SJCRH30 (cell line): ENCODE results near the gene ABCA7. TPM values are rescaled to one million over a fixed set of nuclear protein-coding genes. Genes with fewer than 3 reads are reported as not detected.

Experiments used
- DNase-seq, 2 experiments: peaks; one replicate each; pipeline ENCODE4 v3.0.0-alpha.2; 2015 to 2020
- H3K27ac ChIP-seq: fragments of 250-450 bp; sonication (Bioruptor Pico); 2 replicates; pipeline ENCODE4 v1.5.1; 2020; ENCODE audit warnings: mild to moderate bottlenecking, moderate library complexity
- H3K27me3 ChIP-seq: fragments of 250-450 bp; sonication (Bioruptor Pico); 2 replicates; pipeline ENCODE4 v1.5.1; 2020; ENCODE audit warnings: mild to moderate bottlenecking, moderate library complexity
- H3K36me3 ChIP-seq: fragments of 250-450 bp; sonication (Bioruptor Pico); 2 replicates; pipeline ENCODE4 v1.5.1; 2020; ENCODE audit warnings: mild to moderate bottlenecking, moderate library complexity
- H3K4me1 ChIP-seq: fragments of 250-450 bp; sonication (Bioruptor Pico); 2 replicates; pipeline ENCODE4 v1.5.1; 2020; ENCODE audit warnings: mild to moderate bottlenecking, moderate library complexity
- H3K4me3 ChIP-seq: fragments of 250-450 bp; sonication (Bioruptor Pico); 2 replicates; pipeline ENCODE4 v1.5.1; 2020; ENCODE audit warnings: mild to moderate bottlenecking, moderate library complexity
- H3K9me3 ChIP-seq: fragments of 250-450 bp; sonication (Bioruptor Pico); replicated peaks from 2 replicates; pipeline ENCODE4 v1.5.1; 2020; ENCODE audit warnings: mild to moderate bottlenecking, moderate library complexity
- total RNA-seq: library from RNA; depleted of rRNA; stranded (reverse); fragments of >200 nt; shearing (Covaris generic); gene quantifications from 2 replicates; pipeline ENCODE4 v1.2.3, GENCODE V29; 2014

Gene ABCA7
- total RNA-seq, 1 experiment from 2014 or later: 11.0 TPM

- Histone ChIP-seq H3K27ac (no peak overlapping the region), H3K4me1 (peaks cover 19% of the 10 kb centered on the region), H3K4me3 (no peak overlapping the region), H3K36me3 (peaks cover 26% of the 10 kb centered on the region), H3K9me3 (no peaks in the 10 kb centered on the region), H3K27me3 (no peaks in the 10 kb centered on the region)
- DNase-seq: no peak
These were observed 2.3 kb upstream of the ABCA7 start for GRCh38 chr19:1037621-1038064.

GRCh38 chr19:1038978-1039645, 795 bp upstream of the ABCA7 start:
- Histone ChIP-seq H3K4me1 (peaks cover 26% of the 10 kb centered on the region), H3K4me3 (no peak overlapping the region), H3K27ac (no peak overlapping the region), H3K27me3 (no peaks in the 10 kb centered on the region), H3K9me3 (no peaks in the 10 kb centered on the region), H3K36me3 (peaks cover 18% of the 10 kb centered on the region)
- no peak for DNase-seq

- H3K4me1 ChIP-seq: peaks cover 26% of the 10 kb centered on the region
- peak; percentile 97 to 98 for DNase-seq
These were observed 767 bp downstream of the ABCA7 start for GRCh38 chr19:1040476-1041271.

GRCh38 chr19:1041272-1041834, 1.4 kb downstream of the ABCA7 start:
- H3K27ac ChIP-seq: no peak overlapping the region

More at GRCh38 chr19:1040476-1041271, 767 bp downstream of the ABCA7 start:
- Histone ChIP-seq H3K27me3 (no peaks in the 10 kb centered on the region), H3K27ac (no peak overlapping the region), H3K36me3 (peaks cover 13% of the 10 kb centered on the region), H3K4me3 (peak overlapping the region; percentile 55), H3K9me3 (no peaks in the 10 kb centered on the region)

GRCh38 chr19:1041835-1042685, 2.2 kb downstream of the ABCA7 start:
- Histone ChIP-seq H3K9me3 (no peaks in the 10 kb centered on the region), H3K27me3 (no peaks in the 10 kb centered on the region), H3K4me3 (peak overlapping the region; percentile 35), H3K4me1 (peaks cover 26% of the 10 kb centered on the region), H3K36me3 (no peaks in the 10 kb centered on the region; the same call in 1 of the 2 replicates), H3K27ac (0 out of 2 replicates have a peak overlapping the region, but pooled peaks have one; percentile 4)
- DNase-seq: peak; percentile 80 to 87

More at GRCh38 chr19:1041272-1041834, 1.4 kb downstream of the ABCA7 start:
- Histone ChIP-seq H3K4me1 (peaks cover 26% of the 10 kb centered on the region), H3K9me3 (no peaks in the 10 kb centered on the region), H3K27me3 (no peaks in the 10 kb centered on the region), H3K4me3 (peak overlapping the region; percentile 35), H3K36me3 (peaks cover 6% of the 10 kb centered on the region; the same call in 1 of the 2 replicates)
- DNase-seq: no peak

GRCh38 chr19:1042689-1043511, 3.0 kb downstream of the ABCA7 start:
- peak; percentile 63 to 67 for DNase-seq
- H3K4me1 ChIP-seq: peaks cover 26% of the 10 kb centered on the region
- no peaks in the 10 kb centered on the region for H3K9me3 ChIP-seq
- peak overlapping the region; percentile 35 for H3K4me3 ChIP-seq
- no peaks in the 10 kb centered on the region; the same call in 1 of the 2 replicates for H3K36me3 ChIP-seq
- no peaks in the 10 kb centered on the region for H3K27me3 ChIP-seq
- no peak overlapping the region for H3K27ac ChIP-seq

GRCh38 chr19:1045247-1045603, 5.3 kb downstream of the ABCA7 start:
- peak; percentile 50 to 52 for DNase-seq
- Histone ChIP-seq H3K4me1 (peaks cover 26% of the 10 kb centered on the region), H3K27me3 (no peaks in the 10 kb centered on the region), H3K4me3 (no peak overlapping the region), H3K36me3 (no peaks in the 10 kb centered on the region), H3K27ac (no peak overlapping the region), H3K9me3 (no peaks in the 10 kb centered on the region)

GRCh38 chr19:1046117-1046626, 6.3 kb downstream of the ABCA7 start:
- no peaks in the 10 kb centered on the region for H3K27me3 ChIP-seq
- H3K36me3 ChIP-seq: no peaks in the 10 kb centered on the region
- H3K4me3 ChIP-seq: no peak overlapping the region
- DNase-seq: no peak
- H3K27ac ChIP-seq: no peak overlapping the region
- peaks cover 22% of the 10 kb centered on the region for H3K4me1 ChIP-seq
- H3K9me3 ChIP-seq: no peaks in the 10 kb centered on the region

- no peak overlapping the region for H3K27ac ChIP-seq
- no peaks in the 10 kb centered on the region for H3K27me3 ChIP-seq
- no peaks in the 10 kb centered on the region for H3K9me3 ChIP-seq
- peaks cover 13% of the 10 kb centered on the region for H3K4me1 ChIP-seq
- no peaks in the 10 kb centered on the region for H3K36me3 ChIP-seq
- no peak overlapping the region for H3K4me3 ChIP-seq
- no peak for DNase-seq
These were observed 7.2 kb downstream of the ABCA7 start for GRCh38 chr19:1046836-1047695.

- DNase-seq: no peak
- Histone ChIP-seq H3K4me3 (no peak overlapping the region), H3K36me3 (no peaks in the 10 kb centered on the region), H3K27ac (no peak overlapping the region), H3K4me1 (peaks cover 7% of the 10 kb centered on the region), H3K9me3 (no peaks in the 10 kb centered on the region), H3K27me3 (no peaks in the 10 kb centered on the region)
These were observed 7.8 kb downstream of the ABCA7 start for GRCh38 chr19:1047696-1048147.

GRCh38 chr19:1049106-1049505, 9.2 kb downstream of the ABCA7 start:
- no peaks in the 10 kb centered on the region for H3K36me3 ChIP-seq
- no peaks in the 10 kb centered on the region for H3K9me3 ChIP-seq
- H3K4me1 ChIP-seq: no peaks in the 10 kb centered on the region
- H3K27me3 ChIP-seq: no peaks in the 10 kb centered on the region
- no peak overlapping the region for H3K4me3 ChIP-seq
- H3K27ac ChIP-seq: no peak overlapping the region
- no peak for DNase-seq

GRCh38 chr19:1049800-1050199, 9.9 kb downstream of the ABCA7 start:
- no peaks in the 10 kb centered on the region for H3K27me3 ChIP-seq
- no peak for DNase-seq
- H3K27ac ChIP-seq: no peak overlapping the region
- no peaks in the 10 kb centered on the region for H3K36me3 ChIP-seq
- H3K4me1 ChIP-seq: no peaks in the 10 kb centered on the region
- H3K4me3 ChIP-seq: no peak overlapping the region
- H3K9me3 ChIP-seq: no peaks in the 10 kb centered on the region
